ENCODE data around the gene MSI2.

DNA sequence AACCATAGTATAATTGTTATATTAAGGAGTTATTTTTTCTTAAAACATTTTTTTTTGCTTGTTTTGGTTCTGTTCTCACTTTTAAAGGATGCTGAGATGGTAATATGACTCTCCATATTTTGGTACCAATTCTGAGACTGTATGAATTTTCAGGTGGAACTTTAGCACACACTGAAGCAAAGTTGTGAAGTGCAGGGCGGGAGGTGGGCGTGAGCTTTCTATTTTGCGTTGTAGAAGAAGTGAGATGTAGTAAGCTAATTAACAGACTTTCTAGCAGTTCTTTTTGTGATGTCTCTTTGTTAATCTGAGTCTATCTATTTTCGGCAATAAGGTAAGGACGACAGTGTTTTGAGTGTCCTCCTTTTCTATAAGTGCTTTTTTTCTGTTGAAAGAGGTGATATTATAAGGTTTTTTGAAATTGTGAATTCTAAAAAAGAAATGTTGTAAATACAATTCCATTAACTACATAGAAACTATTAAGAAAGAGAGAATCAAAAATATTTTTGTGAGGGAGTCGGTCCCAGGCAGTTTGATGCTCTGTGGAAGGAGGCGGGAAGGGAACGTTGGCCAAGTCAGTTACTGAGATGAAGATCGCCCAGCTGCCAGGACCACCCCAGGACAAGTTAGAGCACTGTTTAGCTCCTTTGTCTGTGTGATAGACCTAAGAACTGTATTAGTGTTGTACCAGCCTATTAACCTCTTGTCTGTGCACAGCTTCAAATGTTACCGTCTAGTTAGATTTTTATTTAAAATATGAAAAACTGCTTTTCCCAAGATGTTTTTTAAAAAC is 423.8 kb downstream of the MSI2 start:
- TF ChIP-seq POLR2A (IDR thresholded peaks at IDR 0.05; ENCODE audit: low read depth, low read length) (no peak), CTCF (IDR thresholded peaks at IDR 0.05; ENCODE audit: extremely low read depth in 1 of 2, insufficient read depth in 1 of 2, low read depth in 1 of 2, low read length in 2 of 2) (no peak)

Data from endothelial cell of umbilical vein (primary cell).